Choroid plexus epithelial cell (primary cell): ENCODE measurements around the gene LIN7A.

Source experiments
- DNase-seq: peaks from one replicate; pipeline ENCODE4 v3.0.0-alpha.2; 2010; ENCODE audit warnings: low read depth
- H3K4me3 ChIP-seq: 2 replicates; pipeline ENCODE4 v1.5.1; 2011; ENCODE audit warnings: low read depth, mild to moderate bottlenecking, control low read depth, low read length, moderate library complexity
- TF ChIP-seq, protein P1 (sequence below): conservative IDR thresholded peaks from 2 replicates; pipeline ENCODE4 v1.5.1; 2011; ENCODE audit warnings: low read depth, mild to moderate bottlenecking, control low read depth, inconsistent platforms, low read length, moderate library complexity

Gene LIN7A

DNA sequence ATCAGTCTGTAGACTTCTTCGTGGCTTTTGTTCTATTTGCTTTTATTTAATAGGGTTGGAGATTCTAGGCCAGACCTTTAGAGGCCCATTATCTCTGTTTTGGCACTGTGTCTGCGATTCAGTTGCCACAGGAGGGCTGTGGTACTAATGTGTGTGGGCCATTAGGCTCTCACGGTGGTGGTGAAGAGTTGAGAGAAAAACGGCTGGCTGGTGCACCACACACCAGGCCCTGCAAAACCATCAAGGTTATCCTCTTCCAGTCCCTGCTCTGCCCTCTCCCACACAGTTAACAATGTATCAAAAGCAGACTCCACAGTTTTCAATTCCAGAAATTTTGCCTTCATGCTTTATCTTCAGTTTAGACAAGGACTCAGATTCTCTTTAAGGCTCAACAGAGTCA, 123.3 kb downstream of the LIN7A start:
- no peak overlapping the region for H3K4me3 ChIP-seq
- no peak for DNase-seq
- TF ChIP-seq, protein P1, sequence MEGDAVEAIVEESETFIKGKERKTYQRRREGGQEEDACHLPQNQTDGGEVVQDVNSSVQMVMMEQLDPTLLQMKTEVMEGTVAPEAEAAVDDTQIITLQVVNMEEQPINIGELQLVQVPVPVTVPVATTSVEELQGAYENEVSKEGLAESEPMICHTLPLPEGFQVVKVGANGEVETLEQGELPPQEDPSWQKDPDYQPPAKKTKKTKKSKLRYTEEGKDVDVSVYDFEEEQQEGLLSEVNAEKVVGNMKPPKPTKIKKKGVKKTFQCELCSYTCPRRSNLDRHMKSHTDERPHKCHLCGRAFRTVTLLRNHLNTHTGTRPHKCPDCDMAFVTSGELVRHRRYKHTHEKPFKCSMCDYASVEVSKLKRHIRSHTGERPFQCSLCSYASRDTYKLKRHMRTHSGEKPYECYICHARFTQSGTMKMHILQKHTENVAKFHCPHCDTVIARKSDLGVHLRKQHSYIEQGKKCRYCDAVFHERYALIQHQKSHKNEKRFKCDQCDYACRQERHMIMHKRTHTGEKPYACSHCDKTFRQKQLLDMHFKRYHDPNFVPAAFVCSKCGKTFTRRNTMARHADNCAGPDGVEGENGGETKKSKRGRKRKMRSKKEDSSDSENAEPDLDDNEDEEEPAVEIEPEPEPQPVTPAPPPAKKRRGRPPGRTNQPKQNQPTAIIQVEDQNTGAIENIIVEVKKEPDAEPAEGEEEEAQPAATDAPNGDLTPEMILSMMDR: no peak

DNA sequence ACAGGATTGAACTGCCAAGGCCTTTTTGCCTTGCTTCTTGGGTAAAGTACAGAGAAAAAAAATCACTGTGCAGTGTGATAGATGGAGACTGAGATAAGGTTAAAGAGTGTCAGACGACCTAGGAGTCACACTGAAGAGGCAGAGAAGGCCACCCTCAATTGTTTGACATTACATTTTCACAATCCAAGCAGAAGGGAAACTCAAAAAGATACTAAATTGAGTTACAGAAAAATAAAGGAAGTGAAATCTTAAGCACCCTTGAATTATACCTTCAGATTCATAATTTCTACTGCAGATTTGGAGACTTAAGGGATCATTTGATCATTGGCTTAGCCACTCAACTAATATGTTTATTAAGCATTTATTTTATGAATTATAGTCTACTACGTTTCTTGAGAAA, 123.9 kb downstream of the LIN7A start:
- TF ChIP-seq, protein P1: no peak
- no peak overlapping the region for H3K4me3 ChIP-seq
- no peak for DNase-seq

DNA sequence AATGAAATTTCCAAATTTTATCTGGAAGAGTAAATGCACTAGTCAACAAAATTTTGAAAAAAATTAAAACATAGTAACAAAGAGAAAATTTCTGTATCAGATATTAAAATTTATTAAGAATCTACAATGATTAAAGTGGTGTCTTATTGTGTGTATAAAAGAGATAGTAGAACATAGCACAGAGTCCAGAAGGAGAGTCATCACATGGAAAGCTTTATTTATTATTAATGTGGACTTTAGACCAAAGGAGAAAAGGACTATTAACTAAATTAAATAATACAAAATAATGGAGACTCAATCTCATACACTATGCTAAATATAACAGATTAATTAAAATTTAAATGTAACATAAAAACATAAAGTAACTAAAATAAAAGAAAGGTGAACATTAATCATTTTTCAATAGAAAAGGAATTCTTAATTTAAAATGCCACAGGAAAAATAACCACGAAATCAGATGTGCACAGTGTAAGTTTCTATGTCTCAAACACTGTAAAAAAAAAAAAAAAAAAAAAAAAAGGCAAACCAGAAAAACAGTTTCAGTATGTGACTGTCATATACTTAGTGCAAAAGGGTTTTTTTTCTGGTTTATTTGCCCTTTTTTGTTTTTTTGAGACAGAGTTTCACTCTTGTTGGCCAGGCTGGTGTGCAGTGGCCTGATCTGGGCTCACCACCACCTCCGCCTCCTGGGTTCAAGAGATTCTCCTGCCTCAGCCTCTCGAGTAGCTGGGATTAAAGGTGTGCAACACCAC, 125.6 kb downstream of the LIN7A start:
- TF ChIP-seq, protein P1: no peak
- no peak overlapping the region for H3K4me3 ChIP-seq
- no peak for DNase-seq

DNA sequence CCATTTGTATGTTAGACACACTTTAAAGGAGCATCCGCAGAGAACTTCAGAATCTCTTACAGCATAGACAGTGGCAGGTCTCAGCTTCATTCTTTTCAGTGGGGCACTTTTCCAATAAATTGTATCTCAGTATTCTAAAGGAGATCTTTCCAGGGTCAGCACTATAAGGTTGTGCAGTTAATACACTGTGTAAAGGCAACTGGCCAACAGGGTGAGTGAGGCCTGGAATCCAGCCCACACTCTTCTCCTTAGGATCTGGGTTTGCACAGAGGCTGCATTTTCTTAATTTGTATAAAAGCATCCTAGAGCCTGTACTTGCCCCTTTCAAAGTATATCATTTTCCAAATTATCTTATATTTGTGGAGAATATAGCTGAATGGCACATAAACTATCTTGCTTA, 126.9 kb downstream of the LIN7A start:
- no peak overlapping the region for H3K4me3 ChIP-seq
- peak; percentile 12 for DNase-seq
- TF ChIP-seq, protein P1: no peak

DNA sequence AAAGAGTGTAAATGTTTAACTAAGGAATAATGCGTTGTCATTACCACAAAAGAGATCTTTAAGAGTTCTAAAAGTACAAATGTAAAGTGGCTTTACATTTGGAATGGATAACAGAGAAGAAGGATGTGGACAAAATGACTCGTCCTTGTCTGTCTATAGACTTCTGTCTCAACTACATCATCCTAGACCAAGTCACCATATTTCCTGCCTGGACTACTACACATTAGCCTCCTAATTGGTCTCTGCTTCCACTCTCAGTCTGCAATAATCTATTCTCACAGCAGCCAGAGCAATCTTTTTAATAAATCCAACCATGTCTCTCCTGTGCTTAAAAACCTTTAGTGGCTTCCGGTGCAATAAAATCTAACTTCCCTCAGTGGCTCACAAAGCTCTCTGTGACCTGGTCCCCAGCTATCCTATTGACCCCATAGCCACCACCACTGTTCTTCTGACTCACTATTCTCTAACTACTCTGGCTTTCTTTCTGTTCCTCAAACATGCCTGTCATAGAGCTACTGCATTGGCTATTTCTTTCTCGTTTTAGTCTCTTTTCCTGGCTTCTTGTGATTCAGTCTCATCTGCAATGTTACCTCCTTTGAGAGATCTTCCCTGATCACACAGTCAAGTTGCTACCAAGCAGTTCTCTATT, 130.0 kb downstream of the LIN7A start:
- H3K4me3 ChIP-seq: no peak overlapping the region
- DNase-seq: no peak
- TF ChIP-seq, protein P1: no peak

DNA sequence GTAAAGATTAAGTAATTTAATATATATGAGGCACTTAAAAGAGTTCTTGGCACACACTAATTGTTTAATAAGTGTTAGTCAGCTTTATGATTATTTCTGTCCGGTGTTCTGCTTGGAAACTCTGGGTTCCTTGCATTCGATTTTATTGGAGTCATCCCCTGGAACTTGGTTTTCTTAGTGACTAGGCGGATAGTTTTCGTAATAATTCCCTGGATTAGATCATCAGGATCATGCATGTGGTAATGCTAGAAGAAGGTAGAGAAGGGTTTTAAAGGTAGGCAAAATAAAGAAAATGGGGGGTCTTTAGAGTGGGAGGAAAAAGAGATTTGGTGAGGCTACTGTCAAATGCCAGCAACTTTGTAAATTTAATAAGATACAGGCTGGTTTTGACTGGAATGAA, 132.6 kb downstream of the LIN7A start:
- TF ChIP-seq, protein P1: no peak
- no peak for DNase-seq
- no peak overlapping the region for H3K4me3 ChIP-seq
